ENCODE data around the gene WDR64.

DNA sequence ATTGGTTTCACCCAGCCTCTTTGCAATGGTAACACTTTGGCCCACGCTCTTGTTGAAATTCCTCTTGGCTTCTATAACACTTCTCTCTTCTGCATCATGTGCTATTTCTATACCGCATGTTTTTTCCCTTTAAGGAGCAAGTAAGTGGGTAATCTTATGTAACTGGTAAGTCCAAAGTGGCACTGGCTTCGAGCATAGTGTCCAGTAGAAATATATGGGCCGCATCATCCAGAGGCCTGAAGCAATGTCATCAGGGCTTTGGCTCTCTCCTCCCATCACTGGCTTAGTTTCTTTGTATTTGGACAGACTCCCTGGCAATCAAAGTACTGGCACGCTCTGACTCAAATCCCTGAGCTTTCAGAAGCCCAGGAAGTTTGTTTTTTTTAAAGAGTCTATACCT is 29.4 kb upstream of the WDR64 start:
- TF ChIP-seq POLR2A (IDR thresholded peaks at IDR 0.05; ENCODE audit: low read depth, low read length) (no peak), SMC3 (IDR thresholded peaks at IDR 0.05; ENCODE audit: low read depth, low read length) (no peak)
- TF ChIP-seq, protein P1, sequence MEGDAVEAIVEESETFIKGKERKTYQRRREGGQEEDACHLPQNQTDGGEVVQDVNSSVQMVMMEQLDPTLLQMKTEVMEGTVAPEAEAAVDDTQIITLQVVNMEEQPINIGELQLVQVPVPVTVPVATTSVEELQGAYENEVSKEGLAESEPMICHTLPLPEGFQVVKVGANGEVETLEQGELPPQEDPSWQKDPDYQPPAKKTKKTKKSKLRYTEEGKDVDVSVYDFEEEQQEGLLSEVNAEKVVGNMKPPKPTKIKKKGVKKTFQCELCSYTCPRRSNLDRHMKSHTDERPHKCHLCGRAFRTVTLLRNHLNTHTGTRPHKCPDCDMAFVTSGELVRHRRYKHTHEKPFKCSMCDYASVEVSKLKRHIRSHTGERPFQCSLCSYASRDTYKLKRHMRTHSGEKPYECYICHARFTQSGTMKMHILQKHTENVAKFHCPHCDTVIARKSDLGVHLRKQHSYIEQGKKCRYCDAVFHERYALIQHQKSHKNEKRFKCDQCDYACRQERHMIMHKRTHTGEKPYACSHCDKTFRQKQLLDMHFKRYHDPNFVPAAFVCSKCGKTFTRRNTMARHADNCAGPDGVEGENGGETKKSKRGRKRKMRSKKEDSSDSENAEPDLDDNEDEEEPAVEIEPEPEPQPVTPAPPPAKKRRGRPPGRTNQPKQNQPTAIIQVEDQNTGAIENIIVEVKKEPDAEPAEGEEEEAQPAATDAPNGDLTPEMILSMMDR (conservative IDR thresholded peaks at IDR 0.05; ENCODE audit: low read depth, low read length) = no peak
